GM12878 (cell line): ENCODE data around the gene CLEC16A. TPM values are rescaled to one million over a fixed set of nuclear protein-coding genes. Genes with fewer than 3 reads are reported as not detected.

ENCODE experiments used
- ATF7 ChIP-seq: fragments of 450-650 bp; IDR thresholded peaks from 2 replicates; pipeline ENCODE4 v1.6.1; 2016; ENCODE audit warnings: low read depth, mild to moderate bottlenecking
- BMI1 ChIP-seq: fragments of 450-650 bp; IDR thresholded peaks from 2 replicates; pipeline ENCODE4 v1.6.1; 2016; ENCODE audit warnings: mild to moderate bottlenecking, moderate library complexity, borderline replicate concordance
- EP300 ChIP-seq, 2 experiments: fragments of 150-350 bp in 1 of 2; IDR thresholded peaks; 2 replicates each; pipeline ENCODE4 v1.6.1; 2011 to 2012; ENCODE audit warnings: low read depth in 2 of 2, low read length in 2 of 2, borderline replicate concordance in 1 of 2, improper control_type of control experiment in 1 of 2, inconsistent platforms in 1 of 2; ENCODE audit not compliant: control insufficient read depth in 1 of 2
- ETV6 ChIP-seq, 2 experiments: fragments of 450-650 bp in 1 of 2; IDR thresholded peaks in 1 of 2; conservative IDR thresholded peaks in 1 of 2; 2 replicates each; pipeline ENCODE4 v1.6.1; 2014; ENCODE audit warnings: antibody characterized with exemption in 1 of 2, borderline replicate concordance in 1 of 2, low read depth in 1 of 2, mild to moderate bottlenecking in 1 of 2, moderate library complexity in 1 of 2
- HDGF ChIP-seq: fragments of 450-650 bp; IDR thresholded peaks from 2 replicates; pipeline ENCODE4 v1.6.1; 2016; ENCODE audit warnings: antibody characterized with exemption
- MTA2 ChIP-seq: fragments of 450-650 bp; IDR thresholded peaks from 2 replicates; pipeline ENCODE4 v1.6.1; 2016; ENCODE audit warnings: low read depth, mild to moderate bottlenecking, moderate library complexity
- MTA3 ChIP-seq: IDR thresholded peaks from 2 replicates; pipeline ENCODE4 v1.6.1; 2012; ENCODE audit warnings: low read length, inconsistent platforms, borderline replicate concordance
- NBN ChIP-seq: fragments of 450-650 bp; IDR thresholded peaks from 2 replicates; pipeline ENCODE4 v1.6.1; 2016
- NFYB ChIP-seq: IDR thresholded peaks from 2 replicates; pipeline ENCODE4 v1.6.1; 2011; ENCODE audit warnings: low read depth, mild to moderate bottlenecking, low read length, improper control_type of control experiment, moderate library complexity; ENCODE audit not compliant: insufficient read depth
- NRF1 ChIP-seq: conservative IDR thresholded peaks from 2 replicates; pipeline ENCODE4 v1.6.1; 2011; ENCODE audit warnings: mild to moderate bottlenecking, low read depth, low read length, improper control_type of control experiment
- RAD21 ChIP-seq: IDR thresholded peaks from 2 replicates; pipeline ENCODE4 v1.6.1; 2011; ENCODE audit warnings: mild to moderate bottlenecking, low read depth, low read length, moderate library complexity; ENCODE audit not compliant: insufficient read depth
- RELA ChIP-seq: fragments of 450-650 bp; IDR thresholded peaks from 2 replicates; pipeline ENCODE4 v1.8.0; 2014; ENCODE audit warnings: borderline replicate concordance; ENCODE audit not compliant: partially characterized antibody
- SIN3A ChIP-seq: IDR thresholded peaks from 2 replicates; pipeline ENCODE4 v1.6.1; 2012; ENCODE audit warnings: low read depth, low read length, improper control_type of control experiment
- SREBF1 ChIP-seq: IDR thresholded peaks from 2 replicates; pipeline ENCODE4 v1.6.1; 2012; ENCODE audit warnings: mild to moderate bottlenecking, low read length
- STAT3 ChIP-seq: IDR thresholded peaks from 2 replicates; pipeline ENCODE4 v1.6.1; 2011; ENCODE audit warnings: low read depth, low read length, improper control_type of control experiment
- WRNIP1 ChIP-seq: IDR thresholded peaks from 2 replicates; pipeline ENCODE4 v1.6.1; 2011; ENCODE audit warnings: low read depth, low read length, improper control_type of control experiment, borderline replicate concordance
- ZNF217 ChIP-seq: fragments of 450-650 bp; IDR thresholded peaks from 2 replicates; pipeline ENCODE4 v1.6.1; 2017; ENCODE audit warnings: antibody characterized with exemption, mild to moderate bottlenecking
- polyA plus RNA-seq, 11 experiments: library from polyadenylated mRNA; depleted of rRNA in 4 of 11; unstranded in 6 of 11; stranded (reverse) in 5 of 11; fragments of >200 nt; fragmentation: Nextera tagmentation in 4 of 11; fragmentation: Illumina TruSeq in 1 of 11; extraction: Ambion mirVana in 4 of 11; extraction: Trizol in 1 of 11; gene quantifications; 1 replicate in 1 of 11; 2 replicates in 10 of 11; pipeline versions ENCODE4 v1.2.1 to v1.2.3, GENCODE V29; 2011 to 2016; ENCODE audit warnings: inconsistent platforms in 2 of 11, missing spikeins in 2 of 11, low read depth in 1 of 11
- total RNA-seq, 4 experiments: library from RNA; depleted of rRNA in 3 of 4; stranded (reverse); fragments of >200 nt in 3 of 4; fragmentation: Illumina TruSeq in 1 of 4; extraction: Trizol in 1 of 4; gene quantifications; 2 replicates each; pipeline versions ENCODE4 v1.2.1 to v1.2.3, GENCODE V29; 2013 to 2021
- TF ChIP-seq, protein P1 (sequence below): fragments of 450-650 bp; formaldehyde crosslinking; IDR thresholded peaks from 2 replicates; pipeline ENCODE4 v1.4.0; 2020; ENCODE audit warnings: mild to moderate bottlenecking, moderate library complexity
- TF ChIP-seq, protein P2 (sequence below): IDR thresholded peaks from 2 replicates; pipeline ENCODE4 v1.6.1; 2011; ENCODE audit warnings: mild to moderate bottlenecking, low read depth, low read length, moderate library complexity; ENCODE audit not compliant: insufficient replicate concordance

CLEC16A gene
- total and polyA plus RNA-seq, 10 of the 15 experiments (the other 5 are each of a cell fraction or from before 2014, with no cell fraction given), result 1.5 to 28.8 (median 19.2) TPM

DNA sequence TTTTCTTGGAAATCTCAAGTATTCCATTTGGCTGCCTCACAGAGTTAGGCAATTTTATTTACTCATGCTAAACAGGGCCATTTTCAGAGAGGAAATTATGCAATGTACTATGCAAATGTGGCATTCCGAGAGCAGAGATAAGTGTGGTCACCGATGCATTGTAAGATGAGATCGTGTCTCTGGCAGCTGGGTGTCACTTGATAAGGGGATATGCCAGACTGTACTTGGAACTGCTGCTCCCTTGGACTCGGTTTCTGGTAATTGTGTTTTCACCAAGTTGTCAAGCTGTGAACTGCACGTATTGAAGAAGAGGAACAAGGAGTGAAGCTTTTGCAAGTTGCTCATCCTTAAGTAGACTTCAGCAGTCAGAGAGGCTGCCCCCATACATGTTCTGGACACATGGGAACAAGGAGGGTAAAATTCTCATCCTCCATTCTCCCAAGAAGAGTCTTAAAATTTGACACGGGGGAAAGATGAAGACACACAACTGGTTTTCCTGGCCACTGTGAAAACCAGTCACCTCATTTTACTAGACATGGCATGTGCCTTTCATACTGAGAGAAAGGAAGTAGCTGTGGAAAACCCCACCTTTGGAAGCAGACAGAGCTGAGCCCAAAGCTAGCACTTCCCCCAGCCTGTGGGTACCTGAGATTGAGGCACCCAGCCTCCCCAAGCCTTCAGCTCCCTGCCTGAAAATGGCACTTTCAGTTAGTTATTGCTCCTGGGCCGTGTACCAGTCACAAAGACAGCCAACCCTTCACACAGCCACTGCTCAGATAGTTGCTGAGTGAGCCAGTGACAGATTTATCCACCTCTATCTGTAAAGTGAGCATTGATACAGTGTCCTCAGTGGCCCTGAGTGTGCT lies 160.9 kb downstream of the CLEC16A start (continued):
- TF ChIP-seq RELA (no peak), WRNIP1 (no peak), RAD21 (no peak), MTA2 (peak; percentile 22; the same call in 1 of the 2 replicates), NRF1 (no peak), NBN (peak; percentile 74; the same call in 1 of the 2 replicates), ATF7 (peak; percentile 83), ETV6 (conservative IDR thresholded peaks at IDR 0.05 in 1 of 2, IDR thresholded peaks at IDR 0.05 in 1 of 2; ENCODE audit: borderline replicate concordance in 1 of 2, low read depth in 1 of 2) (no peak), STAT3 (no peak), SREBF1 (no peak), BMI1 (no peak), MTA3 (0 out of 2 replicates have a peak, but pooled peaks have one; percentile 46), EP300 (IDR thresholded peaks at IDR 0.05; ENCODE audit: borderline replicate concordance in 1 of 2, control insufficient read depth in 1 of 2, low read depth in 2 of 2, low read length in 2 of 2) (peak in 1 of 2 experiments; percentile 46; a peak in 1 of 4 replicates), SIN3A (no peak), NFYB (no peak), ZNF217 (no peak), HDGF (no peak)
- TF ChIP-seq, protein P1, sequence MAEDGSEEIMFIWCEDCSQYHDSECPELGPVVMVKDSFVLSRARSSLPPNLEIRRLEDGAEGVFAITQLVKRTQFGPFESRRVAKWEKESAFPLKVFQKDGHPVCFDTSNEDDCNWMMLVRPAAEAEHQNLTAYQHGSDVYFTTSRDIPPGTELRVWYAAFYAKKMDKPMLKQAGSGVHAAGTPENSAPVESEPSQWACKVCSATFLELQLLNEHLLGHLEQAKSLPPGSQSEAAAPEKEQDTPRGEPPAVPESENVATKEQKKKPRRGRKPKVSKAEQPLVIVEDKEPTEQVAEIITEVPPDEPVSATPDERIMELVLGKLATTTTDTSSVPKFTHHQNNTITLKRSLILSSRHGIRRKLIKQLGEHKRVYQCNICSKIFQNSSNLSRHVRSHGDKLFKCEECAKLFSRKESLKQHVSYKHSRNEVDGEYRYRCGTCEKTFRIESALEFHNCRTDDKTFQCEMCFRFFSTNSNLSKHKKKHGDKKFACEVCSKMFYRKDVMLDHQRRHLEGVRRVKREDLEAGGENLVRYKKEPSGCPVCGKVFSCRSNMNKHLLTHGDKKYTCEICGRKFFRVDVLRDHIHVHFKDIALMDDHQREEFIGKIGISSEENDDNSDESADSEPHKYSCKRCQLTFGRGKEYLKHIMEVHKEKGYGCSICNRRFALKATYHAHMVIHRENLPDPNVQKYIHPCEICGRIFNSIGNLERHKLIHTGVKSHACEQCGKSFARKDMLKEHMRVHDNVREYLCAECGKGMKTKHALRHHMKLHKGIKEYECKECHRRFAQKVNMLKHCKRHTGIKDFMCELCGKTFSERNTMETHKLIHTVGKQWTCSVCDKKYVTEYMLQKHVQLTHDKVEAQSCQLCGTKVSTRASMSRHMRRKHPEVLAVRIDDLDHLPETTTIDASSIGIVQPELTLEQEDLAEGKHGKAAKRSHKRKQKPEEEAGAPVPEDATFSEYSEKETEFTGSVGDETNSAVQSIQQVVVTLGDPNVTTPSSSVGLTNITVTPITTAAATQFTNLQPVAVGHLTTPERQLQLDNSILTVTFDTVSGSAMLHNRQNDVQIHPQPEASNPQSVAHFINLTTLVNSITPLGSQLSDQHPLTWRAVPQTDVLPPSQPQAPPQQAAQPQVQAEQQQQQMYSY (CRISPR knock-in tag), result no peak
- TF ChIP-seq, protein P2, sequence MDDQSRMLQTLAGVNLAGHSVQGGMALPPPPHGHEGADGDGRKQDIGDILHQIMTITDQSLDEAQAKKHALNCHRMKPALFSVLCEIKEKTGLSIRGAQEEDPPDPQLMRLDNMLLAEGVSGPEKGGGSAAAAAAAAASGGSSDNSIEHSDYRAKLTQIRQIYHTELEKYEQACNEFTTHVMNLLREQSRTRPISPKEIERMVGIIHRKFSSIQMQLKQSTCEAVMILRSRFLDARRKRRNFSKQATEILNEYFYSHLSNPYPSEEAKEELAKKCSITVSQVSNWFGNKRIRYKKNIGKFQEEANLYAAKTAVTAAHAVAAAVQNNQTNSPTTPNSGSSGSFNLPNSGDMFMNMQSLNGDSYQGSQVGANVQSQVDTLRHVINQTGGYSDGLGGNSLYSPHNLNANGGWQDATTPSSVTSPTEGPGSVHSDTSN, result no peak
